ENCODE measurements around the gene AP4E1.

DNA sequence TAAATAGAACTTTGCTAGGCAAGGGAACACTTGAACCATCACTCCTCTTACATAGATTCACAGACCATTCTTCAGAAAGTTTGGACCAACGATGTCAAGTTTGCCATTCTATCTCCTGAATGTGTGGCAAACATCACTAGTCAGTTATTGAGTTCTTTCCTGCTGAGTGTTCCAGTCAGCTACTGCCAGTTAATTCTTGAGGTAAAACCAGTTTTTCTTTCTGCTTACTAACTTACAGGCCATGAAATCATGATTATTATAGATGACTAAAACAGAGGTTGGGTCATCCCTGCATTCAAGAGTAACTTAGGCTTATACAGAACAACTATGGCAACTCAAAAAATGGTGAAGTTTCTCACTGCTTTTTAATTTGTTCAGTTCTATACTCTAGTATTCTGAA lies 88.2 kb downstream of the AP4E1 start:
- TF ChIP-seq, protein P1, sequence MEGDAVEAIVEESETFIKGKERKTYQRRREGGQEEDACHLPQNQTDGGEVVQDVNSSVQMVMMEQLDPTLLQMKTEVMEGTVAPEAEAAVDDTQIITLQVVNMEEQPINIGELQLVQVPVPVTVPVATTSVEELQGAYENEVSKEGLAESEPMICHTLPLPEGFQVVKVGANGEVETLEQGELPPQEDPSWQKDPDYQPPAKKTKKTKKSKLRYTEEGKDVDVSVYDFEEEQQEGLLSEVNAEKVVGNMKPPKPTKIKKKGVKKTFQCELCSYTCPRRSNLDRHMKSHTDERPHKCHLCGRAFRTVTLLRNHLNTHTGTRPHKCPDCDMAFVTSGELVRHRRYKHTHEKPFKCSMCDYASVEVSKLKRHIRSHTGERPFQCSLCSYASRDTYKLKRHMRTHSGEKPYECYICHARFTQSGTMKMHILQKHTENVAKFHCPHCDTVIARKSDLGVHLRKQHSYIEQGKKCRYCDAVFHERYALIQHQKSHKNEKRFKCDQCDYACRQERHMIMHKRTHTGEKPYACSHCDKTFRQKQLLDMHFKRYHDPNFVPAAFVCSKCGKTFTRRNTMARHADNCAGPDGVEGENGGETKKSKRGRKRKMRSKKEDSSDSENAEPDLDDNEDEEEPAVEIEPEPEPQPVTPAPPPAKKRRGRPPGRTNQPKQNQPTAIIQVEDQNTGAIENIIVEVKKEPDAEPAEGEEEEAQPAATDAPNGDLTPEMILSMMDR (IDR thresholded peaks at IDR 0.05) = no peak
- no peak for TF ChIP-seq POLR2A (IDR thresholded peaks at IDR 0.05)
